NCI-H1105 (cell line): ENCODE results near the gene C1QL3.

ENCODE experiments used
- DNase-seq: peaks from one replicate; lab custom pipeline; 2025; lab: John Stamatoyannopoulos, UW

The C1QL3 gene

GRCh38 chr10:16493884-16494536, 27.7 kb downstream of the C1QL3 start:
- no peak for DNase-seq

- no peak for DNase-seq
These were observed 29.7 kb downstream of the C1QL3 start for GRCh38 chr10:16491933-16492332.

- no peak for DNase-seq
These were observed 31.2 kb downstream of the C1QL3 start for GRCh38 chr10:16490511-16490910.

- no peak for DNase-seq
These were observed 38.3 kb downstream of the C1QL3 start for GRCh38 chr10:16483241-16483917.

- no peak for DNase-seq
These were observed 40.5 kb downstream of the C1QL3 start for GRCh38 chr10:16481052-16481728.

GRCh38 chr10:16478801-16479200, 42.9 kb downstream of the C1QL3 start:
- DNase-seq, result no peak

GRCh38 chr10:16477757-16478156, 43.9 kb downstream of the C1QL3 start:
- no peak for DNase-seq

- no peak for DNase-seq
These were observed 48.9 kb downstream of the C1QL3 start for GRCh38 chr10:16472828-16473227.

GRCh38 chr10:16470747-16471146, 50.9 kb downstream of the C1QL3 start:
- no peak for DNase-seq

GRCh38 chr10:16466001-16466400, 55.7 kb downstream of the C1QL3 start:
- DNase-seq, result no peak
